CD4-positive, alpha-beta T cell (primary cell): ENCODE measurements around the gene JARID2. TPM values are rescaled to one million over a fixed set of nuclear protein-coding genes. Genes with fewer than 3 reads are reported as not detected.
A peak's percentile ranks its signal among the peaks of the same experiment; 100 is the strongest.

ENCODE experiments used
- ATAC-seq: fragments of 200-7000 bp; cut with Tn5 transposase; one replicate; pipeline ENCODE4 v1.10.0; 2022; ENCODE audit warnings: mild to moderate bottlenecking; ENCODE audit not compliant: poor library complexity
- CTCF ChIA-PET: fragments of 350-600 bp; sonication (Branson Sonifier 250); formaldehyde crosslinking; loops from one replicate; lab custom pipeline; 2021; ENCODE audit warnings: antibody characterized with exemption, inconsistent platforms; lab: Charles Lee
- POLR2A ChIA-PET: fragments of 350-600 bp; sonication (Branson Sonifier 250); formaldehyde crosslinking; loops from one replicate; lab custom pipeline; 2021; ENCODE audit warnings: antibody characterized with exemption, inconsistent platforms; lab: Charles Lee
- DNase-seq, 14 experiments: peaks; one replicate each; pipeline ENCODE4 v3.0.0-alpha.2; 2013 to 2020; ENCODE audit warnings: mixed read lengths in 2 of 14
- H3K27ac ChIP-seq, 2 donors: one replicate each; pipeline versions ENCODE4 v1.5.1 to v1.7.0; 2013; ENCODE audit warnings: low read length in 2 of 2, low read depth in 1 of 2, mild to moderate bottlenecking in 1 of 2
- H3K27me3 ChIP-seq, 2 experiments: 1 replicate in 1 of 2; 2 replicates in 1 of 2; pipeline versions ENCODE4 v1.6.1 to v1.7.0; 2013; ENCODE audit warnings: low read length in 2 of 2, control low read depth in 1 of 2, mild to moderate bottlenecking in 1 of 2, moderate library complexity in 1 of 2; ENCODE audit not compliant: insufficient read depth in 2 of 2, control insufficient read depth in 1 of 2
- H3K36me3 ChIP-seq: one replicate; pipeline ENCODE4 v1.6.1; 2013; ENCODE audit warnings: low read length, control low read depth; ENCODE audit not compliant: insufficient read depth
- H3K4me1 ChIP-seq: one replicate; pipeline ENCODE4 v1.6.1; 2013; ENCODE audit warnings: low read length, control low read depth; ENCODE audit not compliant: insufficient read depth
- H3K4me3 ChIP-seq: one replicate; pipeline ENCODE4 v1.5.1; 2013; ENCODE audit warnings: mild to moderate bottlenecking, low read length, moderate library complexity
- H3K9me3 ChIP-seq, 2 experiments: 1 replicate in 1 of 2; 2 replicates in 1 of 2; pipeline versions ENCODE4 v1.6.1 to v1.7.0; 2013; ENCODE audit warnings: low read length in 2 of 2, mild to moderate bottlenecking in 2 of 2, control low read depth in 1 of 2, moderate library complexity in 1 of 2; ENCODE audit not compliant: control insufficient read depth in 1 of 2, insufficient read depth in 1 of 2
- H3K27ac Mint-ChIP-seq: one replicate; pipeline ENCODE4 v1.8.0; 2020; ENCODE audit warnings: mixed read lengths
- H3K27me3 Mint-ChIP-seq: one replicate; pipeline ENCODE4 v1.8.0; 2021; ENCODE audit warnings: mixed read lengths
- H3K36me3 Mint-ChIP-seq: one replicate; pipeline ENCODE4 v1.8.0; 2021; ENCODE audit warnings: low read depth, mixed read lengths
- H3K4me1 Mint-ChIP-seq: one replicate; pipeline ENCODE4 v1.8.0; 2021; ENCODE audit warnings: low read depth, mixed read lengths
- H3K4me3 Mint-ChIP-seq: one replicate; pipeline ENCODE4 v1.8.0; 2020; ENCODE audit warnings: mild to moderate bottlenecking, mixed read lengths
- H3K9me3 Mint-ChIP-seq: one replicate; pipeline ENCODE4 v1.8.0; 2020; ENCODE audit warnings: mixed read lengths
- intact Hi-C, 2 experiments: fragments of 100-400 bp; cut with DNase I in 1 of 2; cut with micrococcal nuclease in 1 of 2; formaldehyde crosslinking; loops; one replicate each; pipeline versions ENCODE4 v1.15.1 to v1.9.0; 2023 to 2025; cut with DNase I, micrococcal nuclease
- total RNA-seq, 174 experiments: library from RNA in 2 of 174; stranded (reverse) in 2 of 174; gene quantifications; one replicate each; pipeline ENCODE4 v1.2.3 and lab custom pipeline; 2021 to 2026
- TF ChIP-seq, protein P1 (sequence below): fragments of 200-600 bp; IDR thresholded peaks from one replicate; pipeline ENCODE4 v1.8.0; 2022; ENCODE audit warnings: antibody characterized with exemption, mild to moderate bottlenecking

JARID2 gene
- total RNA-seq, 2 experiments from 2014 or later, result 32.0 to 33.0 TPM

- H3K36me3 Mint-ChIP-seq, result no peaks in the 10 kb centered on the region
- no peak for DNase-seq
- no peak overlapping the region for H3K4me3 Mint-ChIP-seq
- no peaks in the 10 kb centered on the region for H3K9me3 Mint-ChIP-seq
- no peaks in the 10 kb centered on the region for H3K27me3 Mint-ChIP-seq
- CTCF ChIA-PET, result no interaction called here
- Histone ChIP-seq H3K4me1 (peaks cover 7% of the 10 kb centered on the region), H3K27me3 (no peaks in the 10 kb centered on the region), H3K9me3 (no peaks in the 10 kb centered on the region), H3K27ac (no peak overlapping the region), H3K4me3 (no peak overlapping the region), H3K36me3 (no peaks in the 10 kb centered on the region)
- POLR2A ChIA-PET, result interaction anchor here (1.3 kb wide), 1 partner anchor 21 kb away, joined by 4 read pairs; no protein-coding TSS in a partner anchor
- ATAC-seq, result no peak
- no peak overlapping the region for H3K27ac Mint-ChIP-seq
- no peaks in the 10 kb centered on the region for H3K4me1 Mint-ChIP-seq
- intact Hi-C loops, result loop anchor here in 1 of 2 experiments (10.0 kb wide), 1 partner anchor 425 kb away; the partner anchor contains the start of gene DTNBP1
- TF ChIP-seq, protein P1, sequence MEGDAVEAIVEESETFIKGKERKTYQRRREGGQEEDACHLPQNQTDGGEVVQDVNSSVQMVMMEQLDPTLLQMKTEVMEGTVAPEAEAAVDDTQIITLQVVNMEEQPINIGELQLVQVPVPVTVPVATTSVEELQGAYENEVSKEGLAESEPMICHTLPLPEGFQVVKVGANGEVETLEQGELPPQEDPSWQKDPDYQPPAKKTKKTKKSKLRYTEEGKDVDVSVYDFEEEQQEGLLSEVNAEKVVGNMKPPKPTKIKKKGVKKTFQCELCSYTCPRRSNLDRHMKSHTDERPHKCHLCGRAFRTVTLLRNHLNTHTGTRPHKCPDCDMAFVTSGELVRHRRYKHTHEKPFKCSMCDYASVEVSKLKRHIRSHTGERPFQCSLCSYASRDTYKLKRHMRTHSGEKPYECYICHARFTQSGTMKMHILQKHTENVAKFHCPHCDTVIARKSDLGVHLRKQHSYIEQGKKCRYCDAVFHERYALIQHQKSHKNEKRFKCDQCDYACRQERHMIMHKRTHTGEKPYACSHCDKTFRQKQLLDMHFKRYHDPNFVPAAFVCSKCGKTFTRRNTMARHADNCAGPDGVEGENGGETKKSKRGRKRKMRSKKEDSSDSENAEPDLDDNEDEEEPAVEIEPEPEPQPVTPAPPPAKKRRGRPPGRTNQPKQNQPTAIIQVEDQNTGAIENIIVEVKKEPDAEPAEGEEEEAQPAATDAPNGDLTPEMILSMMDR, result no peak
Measured at GRCh38 chr6:15239616-15240364, 6.1 kb upstream of the JARID2 start.

DNA sequence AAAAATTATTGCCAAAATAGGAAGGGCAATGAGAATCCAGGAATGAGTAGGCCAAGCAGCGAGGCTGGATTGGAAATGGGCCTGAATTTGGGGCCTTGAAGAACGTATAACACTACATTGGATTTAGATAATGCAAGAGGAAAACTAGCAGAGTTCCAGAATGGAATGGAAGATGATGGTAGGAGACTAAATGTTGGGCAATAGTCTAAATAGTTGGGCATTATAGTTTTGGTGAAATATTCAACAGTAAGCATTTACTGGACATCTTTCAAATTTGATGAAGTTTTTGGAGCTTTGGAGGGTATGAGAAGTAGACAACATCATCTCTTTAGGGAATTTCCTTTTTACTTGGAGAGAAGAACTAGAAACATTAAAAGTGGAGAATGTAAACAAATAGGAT is 3.4 kb upstream of the JARID2 start:
- peaks cover 6% of the 10 kb centered on the region for H3K4me1 Mint-ChIP-seq
- CTCF ChIA-PET, result interaction anchor here (0.6 kb wide), 1 partner anchor 202 kb away, joined by 3 read pairs; no protein-coding TSS in a partner anchor
- H3K36me3 Mint-ChIP-seq, result peaks cover 23% of the 10 kb centered on the region
- DNase-seq, result no peak
- TF ChIP-seq, protein P1, result no peak
- Histone ChIP-seq H3K27ac (no peak overlapping the region), H3K4me1 (peaks cover 11% of the 10 kb centered on the region), H3K9me3 (no peaks in the 10 kb centered on the region), H3K36me3 (no peaks in the 10 kb centered on the region), H3K4me3 (no peak overlapping the region), H3K27me3 (no peaks in the 10 kb centered on the region)
- H3K27me3 Mint-ChIP-seq, result no peaks in the 10 kb centered on the region
- POLR2A ChIA-PET, result interaction anchor here (0.6 to 1.2 kb wide), 2 partner anchors 12 to 111 kb away, joined by 3 to 5 read pairs; no protein-coding TSS in a partner anchor
- ATAC-seq, result no peak
- intact Hi-C loops, result loop anchor here in 1 of 2 experiments (10.0 kb wide), 1 partner anchor 422 kb away; the partner anchor contains the start of gene DTNBP1
- no peak overlapping the region for H3K27ac Mint-ChIP-seq
- H3K9me3 Mint-ChIP-seq, result no peaks in the 10 kb centered on the region
- peak overlapping the region; percentile 49 for H3K4me3 Mint-ChIP-seq

DNA sequence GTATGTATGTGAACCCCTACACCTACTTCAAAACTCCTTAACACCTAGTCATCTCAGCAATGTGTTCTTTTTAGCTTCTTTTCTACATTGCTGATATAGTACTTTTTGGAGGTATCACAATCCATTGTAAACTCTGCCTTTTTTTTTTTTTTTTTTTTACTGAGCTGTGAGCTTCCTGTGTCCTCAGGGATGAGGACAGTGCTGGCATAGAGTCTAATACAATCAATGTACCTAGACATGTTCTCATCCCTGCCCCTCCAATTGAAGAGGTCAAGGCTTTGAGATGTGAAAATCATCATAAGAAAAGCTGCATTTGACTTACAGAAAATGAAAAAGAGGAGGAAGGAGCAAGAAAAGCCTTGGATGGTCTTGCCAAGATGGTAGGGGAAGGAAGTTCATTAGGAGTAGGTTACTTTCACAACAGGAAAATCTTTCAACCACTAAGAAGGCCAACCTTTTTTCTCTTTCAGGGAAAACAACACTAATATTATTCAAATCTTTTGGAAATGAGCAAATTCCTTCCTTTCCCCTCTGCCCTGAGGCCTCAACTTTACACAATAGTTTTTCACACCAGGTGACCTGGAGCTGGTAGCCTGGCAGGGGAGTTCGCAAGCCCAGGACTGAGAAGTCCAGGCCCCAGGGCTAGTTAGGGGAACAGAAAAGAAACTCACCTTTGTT is 2.8 kb upstream of the JARID2 start:
- Histone ChIP-seq H3K4me1 (peaks cover 11% of the 10 kb centered on the region), H3K4me3 (no peak overlapping the region), H3K27me3 (no peaks in the 10 kb centered on the region), H3K36me3 (no peaks in the 10 kb centered on the region), H3K27ac (no peak overlapping the region), H3K9me3 (no peaks in the 10 kb centered on the region)
- intact Hi-C loops, result loop anchor here in 1 of 2 experiments (10.0 kb wide), 1 partner anchor 422 kb away; the partner anchor contains the start of gene DTNBP1
- ChIA-PET CTCF (no interaction called here), POLR2A (interaction anchor here (0.6 to 1.2 kb wide), 2 partner anchors 13 to 110 kb away, joined by 3 to 5 read pairs; no protein-coding TSS in a partner anchor)
- Mint-ChIP-seq H3K4me3 (peak overlapping the region; percentile 79), H3K4me1 (peaks cover 6% of the 10 kb centered on the region), H3K27me3 (no peaks in the 10 kb centered on the region), H3K36me3 (peaks cover 28% of the 10 kb centered on the region), H3K27ac (peak overlapping the region; percentile 35), H3K9me3 (no peaks in the 10 kb centered on the region)
- ATAC-seq (no peak), DNase-seq (no peak)
- TF ChIP-seq, protein P1, result no peak
